Left lung (tissue), 10 donors: Measurements from ENCODE around the gene ALX4. TPM values are rescaled to one million over a fixed set of nuclear protein-coding genes. Genes with fewer than 3 reads are reported as not detected.

Source experiments
- ATAC-seq: fragments of 200-7000 bp; cut with Tn5 transposase; one replicate; pipeline ENCODE4 v1.9.1; 2020; ENCODE audit warnings: moderate library complexity
- DNase-seq, 4 donors: peaks; one replicate each; pipeline ENCODE4 v3.0.0-alpha.2; 2013 to 2020
- H3K27ac ChIP-seq, 2 donors: fragments of 200-600 bp; sonication (generic) in 1 of 2; one replicate each; pipeline versions ENCODE4 v1.5.0 to v1.8.0; 2020 to 2021
- H3K27me3 ChIP-seq, 2 donors: fragments of 200-600 bp; sonication (generic) in 1 of 2; one replicate each; pipeline versions ENCODE4 v1.5.0 to v1.8.0; 2020 to 2021
- H3K36me3 ChIP-seq, 2 donors: fragments of 200-600 bp; sonication (generic) in 1 of 2; one replicate each; pipeline versions ENCODE4 v1.5.0 to v1.8.0; 2020 to 2021
- H3K4me1 ChIP-seq, 2 donors: fragments of 200-600 bp; one replicate each; pipeline ENCODE4 v1.8.0; 2021
- H3K4me3 ChIP-seq, 2 donors: fragments of 200-600 bp; sonication (generic) in 1 of 2; one replicate each; pipeline versions ENCODE4 v1.5.0 to v1.8.0; 2020 to 2021; ENCODE audit warnings: mild to moderate bottlenecking in 1 of 2
- H3K9me3 ChIP-seq, 2 donors: fragments of 200-600 bp; sonication (generic) in 1 of 2; one replicate each; pipeline versions ENCODE4 v1.5.0 to v1.8.0; 2020 to 2021
- intact Hi-C, 2 donors: fragments of 100-400 bp; cut with DNase I; formaldehyde crosslinking; loops; one replicate each; pipeline versions ENCODE4 v1.11.2 to v1.14.2; 2022
- polyA plus RNA-seq, 6 donors: library from polyadenylated mRNA; unstranded; fragments of 120-200 nt; gene quantifications; one replicate each; pipeline ENCODE4 v1.2.1, GENCODE V29; 2013; ENCODE audit not compliant: insufficient read length in 6 of 6
- total RNA-seq, 2 donors: library from RNA; stranded (reverse); fragmentation: NEBNext Ultra II Directional; extraction: Animal tissue kit (Norgen Biotek cat#: 25700); gene quantifications; one replicate each; pipeline ENCODE4 v1.2.1, GENCODE V29; 2021
- TF ChIP-seq, protein P1 (sequence below), 2 donors: fragments of 200-600 bp; sonication (generic) in 1 of 2; IDR thresholded peaks; one replicate each; pipeline versions ENCODE4 v1.5.0 to v1.8.0; 2021; ENCODE audit warnings: antibody characterized with exemption in 2 of 2
- donor health status: DM: no; HTN: yes; CAD: no.
- donor health status: DM: no; HTN: no; CAD: no.

The ALX4 gene
- total and polyA plus RNA-seq, 8 donors, result 0.07 to 0.13 (median 0.10) TPM; not detected in 2

DNA sequence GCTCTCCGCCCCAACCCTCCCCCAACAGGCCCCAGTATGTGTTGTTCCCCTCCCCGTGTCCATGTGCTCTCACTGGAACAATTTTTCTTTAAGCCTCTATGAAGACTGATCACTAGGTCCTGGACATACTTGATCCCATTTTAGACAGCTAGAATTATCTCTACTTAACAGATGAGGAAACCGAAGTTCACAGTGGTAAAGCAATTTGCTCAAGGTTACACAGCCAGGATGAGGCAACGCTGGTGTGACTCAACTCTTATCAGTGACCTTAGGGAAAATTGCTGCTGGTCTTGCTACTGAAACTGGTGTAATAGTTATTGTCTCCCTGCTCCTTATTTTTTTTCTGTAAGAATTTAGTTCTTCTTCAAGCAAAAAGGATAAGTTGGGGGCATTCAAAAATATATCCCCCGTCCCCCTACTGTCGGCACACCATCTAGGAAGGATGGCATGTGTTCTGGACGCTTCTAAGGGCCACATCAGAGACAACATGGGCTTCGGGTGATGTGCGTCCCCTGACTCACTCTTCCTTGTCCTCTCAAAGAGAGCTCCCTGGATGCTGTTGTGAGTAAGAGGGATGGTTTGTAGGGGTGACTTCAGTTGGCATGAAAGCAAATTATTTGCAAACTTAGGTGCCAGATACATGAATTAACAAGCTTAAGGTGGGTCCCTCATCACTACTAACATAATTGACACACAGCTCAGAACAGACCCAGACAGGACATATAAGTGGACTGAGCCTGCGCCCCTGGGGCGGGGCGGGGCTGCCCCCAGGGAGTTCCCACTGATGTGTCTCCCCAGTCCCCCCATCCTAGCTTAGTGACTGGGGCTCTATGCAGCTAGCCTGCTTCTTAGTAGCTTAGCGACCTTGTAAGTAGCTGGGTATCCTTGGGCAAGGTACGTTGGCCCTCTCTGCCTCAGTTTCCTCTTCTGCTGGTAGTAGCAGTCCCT is 23.6 kb upstream of the ALX4 start:
- Histone ChIP-seq H3K27ac (no peak overlapping the region), H3K4me1 (no peaks in the 10 kb centered on the region), H3K36me3 (no peaks in the 10 kb centered on the region), H3K4me3 (no peak overlapping the region), H3K9me3 (no peaks in the 10 kb centered on the region), H3K27me3 (peaks cover 45 to 100% of the 10 kb centered on the region in 2 donors)
- intact Hi-C loops, result no loop called here
- no peak for DNase-seq
- TF ChIP-seq, protein P1, sequence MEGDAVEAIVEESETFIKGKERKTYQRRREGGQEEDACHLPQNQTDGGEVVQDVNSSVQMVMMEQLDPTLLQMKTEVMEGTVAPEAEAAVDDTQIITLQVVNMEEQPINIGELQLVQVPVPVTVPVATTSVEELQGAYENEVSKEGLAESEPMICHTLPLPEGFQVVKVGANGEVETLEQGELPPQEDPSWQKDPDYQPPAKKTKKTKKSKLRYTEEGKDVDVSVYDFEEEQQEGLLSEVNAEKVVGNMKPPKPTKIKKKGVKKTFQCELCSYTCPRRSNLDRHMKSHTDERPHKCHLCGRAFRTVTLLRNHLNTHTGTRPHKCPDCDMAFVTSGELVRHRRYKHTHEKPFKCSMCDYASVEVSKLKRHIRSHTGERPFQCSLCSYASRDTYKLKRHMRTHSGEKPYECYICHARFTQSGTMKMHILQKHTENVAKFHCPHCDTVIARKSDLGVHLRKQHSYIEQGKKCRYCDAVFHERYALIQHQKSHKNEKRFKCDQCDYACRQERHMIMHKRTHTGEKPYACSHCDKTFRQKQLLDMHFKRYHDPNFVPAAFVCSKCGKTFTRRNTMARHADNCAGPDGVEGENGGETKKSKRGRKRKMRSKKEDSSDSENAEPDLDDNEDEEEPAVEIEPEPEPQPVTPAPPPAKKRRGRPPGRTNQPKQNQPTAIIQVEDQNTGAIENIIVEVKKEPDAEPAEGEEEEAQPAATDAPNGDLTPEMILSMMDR (IDR thresholded peaks at IDR 0.05), result no peak
- ATAC-seq, result no peak

DNA sequence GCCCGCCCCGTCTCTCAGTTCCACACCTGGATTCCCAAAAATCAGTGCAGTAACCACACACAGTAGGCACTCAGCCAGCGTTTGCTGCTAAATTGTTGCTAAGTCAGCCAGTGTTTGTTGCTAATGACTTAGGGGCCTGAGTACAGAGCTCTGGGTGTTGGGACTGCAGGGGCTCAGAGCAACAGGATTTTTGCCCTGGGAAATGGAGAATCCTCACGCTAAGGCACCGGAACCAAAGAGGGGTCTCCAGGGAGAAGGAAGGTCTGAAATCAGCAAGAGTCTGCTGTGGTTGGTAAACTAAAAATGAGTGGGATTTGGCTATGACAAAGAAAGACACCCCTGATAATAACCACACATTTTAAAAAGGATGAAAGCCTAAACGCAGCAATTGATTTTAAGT is 22.7 kb upstream of the ALX4 start:
- H3K27me3 ChIP-seq, result peaks cover 43 to 100% of the 10 kb centered on the region in 2 donors
- intact Hi-C loops, result no loop called here
- DNase-seq, result no peak
- ATAC-seq, result no peak
- H3K27ac ChIP-seq, result no peak overlapping the region
- TF ChIP-seq, protein P1 (IDR thresholded peaks at IDR 0.05), result no peak
- H3K9me3 ChIP-seq, result no peaks in the 10 kb centered on the region
- no peaks in the 10 kb centered on the region for H3K4me1 ChIP-seq
- H3K4me3 ChIP-seq, result no peak overlapping the region
- H3K36me3 ChIP-seq, result no peaks in the 10 kb centered on the region

DNA sequence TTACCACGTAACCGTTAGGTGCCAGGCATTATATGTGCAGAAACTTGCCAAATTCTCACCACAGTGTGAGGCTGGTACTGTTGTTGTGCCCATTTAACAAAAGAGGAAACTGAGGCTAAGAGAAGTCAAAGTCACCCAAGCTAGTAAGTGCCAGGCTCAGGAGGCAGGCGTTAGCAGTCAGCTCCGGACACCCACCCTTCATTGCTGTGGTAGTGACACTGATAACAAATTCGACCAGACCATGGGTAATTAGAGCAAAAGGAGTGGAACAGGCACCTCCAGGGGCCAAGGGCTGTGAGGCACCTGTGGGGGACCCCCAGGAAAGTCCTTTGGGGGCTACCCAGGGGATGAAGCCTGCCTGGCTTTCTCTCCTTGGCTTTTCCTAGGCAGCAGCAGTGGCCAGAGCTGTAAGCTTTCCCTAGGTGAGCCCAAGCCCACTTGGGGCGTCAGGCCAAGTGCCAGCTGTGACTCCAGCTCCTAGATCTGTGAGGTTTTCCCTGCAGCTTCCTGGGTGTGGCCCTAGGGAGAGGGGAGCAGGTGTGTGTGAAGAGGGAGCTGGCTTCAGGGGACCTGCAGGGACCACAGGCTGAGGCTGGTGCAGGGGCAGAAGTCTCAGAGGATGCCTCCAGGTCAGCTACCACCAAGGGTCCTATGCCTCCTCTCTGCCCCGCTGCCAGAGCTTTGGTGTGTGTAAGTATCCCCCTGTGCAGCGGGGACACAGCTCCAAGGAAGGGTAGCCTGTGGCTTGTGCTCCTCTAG is 19.7 kb upstream of the ALX4 start:
- Histone ChIP-seq H3K4me1 (no peaks in the 10 kb centered on the region), H3K27ac (no peak overlapping the region), H3K9me3 (no peaks in the 10 kb centered on the region), H3K36me3 (no peaks in the 10 kb centered on the region), H3K27me3 (peaks cover 32 to 100% of the 10 kb centered on the region in 2 donors), H3K4me3 (no peak overlapping the region)
- TF ChIP-seq, protein P1 (IDR thresholded peaks at IDR 0.05), result no peak
- DNase-seq, result no peak
- no peak for ATAC-seq
- intact Hi-C loops, result no loop called here

DNA sequence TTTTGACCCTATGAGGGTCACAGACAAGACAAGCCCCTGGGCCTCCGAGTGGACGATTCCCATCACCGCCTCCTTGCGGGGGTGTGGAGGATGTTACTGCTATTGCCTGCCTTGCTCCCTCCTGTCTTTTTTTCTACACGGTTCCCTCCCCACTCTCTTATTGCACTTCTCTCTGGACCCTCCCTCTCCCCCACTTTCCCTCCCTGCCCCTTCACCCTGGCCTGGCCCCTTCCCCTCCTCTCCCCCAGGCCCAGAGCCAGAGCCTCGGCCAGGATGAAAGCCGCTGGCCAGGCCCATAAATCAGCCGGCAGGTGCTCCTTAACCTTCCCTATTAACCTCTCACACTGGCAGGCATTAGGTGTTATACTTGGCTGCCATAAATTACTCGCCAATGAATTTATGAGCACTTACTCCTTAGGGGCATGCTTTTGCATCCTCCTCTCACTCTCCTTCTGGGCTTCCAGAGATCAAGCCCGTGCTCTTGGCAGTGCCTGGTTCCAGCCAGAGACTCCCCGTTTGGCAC is 18.3 kb upstream of the ALX4 start:
- intact Hi-C loops, result no loop called here
- DNase-seq, result no peak
- Histone ChIP-seq H3K27ac (no peak overlapping the region), H3K36me3 (no peaks in the 10 kb centered on the region), H3K27me3 (peaks cover 42 to 100% of the 10 kb centered on the region in 2 donors), H3K9me3 (no peaks in the 10 kb centered on the region), H3K4me3 (no peak overlapping the region), H3K4me1 (no peaks in the 10 kb centered on the region)
- no peak for ATAC-seq
- TF ChIP-seq, protein P1 (IDR thresholded peaks at IDR 0.05), result no peak

DNA sequence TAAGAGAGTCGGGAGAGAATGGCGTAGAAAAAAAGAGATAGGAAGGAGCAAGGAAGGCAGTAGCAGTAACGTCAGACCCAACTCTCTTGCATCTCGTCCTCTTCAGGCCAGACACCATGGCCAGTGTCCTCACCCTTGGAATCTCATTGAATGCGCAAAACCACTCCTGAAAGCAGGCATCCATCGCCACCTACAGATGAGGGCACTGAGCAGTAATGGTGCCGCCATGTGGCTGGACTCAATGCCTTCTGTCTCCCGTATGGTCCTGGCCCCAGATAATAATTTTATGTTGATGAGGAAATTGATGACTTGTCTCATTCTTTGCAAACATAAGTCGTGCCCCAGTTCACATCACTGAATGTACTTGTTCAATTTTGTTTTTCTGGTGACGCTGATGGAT is 17.8 kb upstream of the ALX4 start:
- DNase-seq, result no peak
- H3K27me3 ChIP-seq, result peaks cover 47 to 100% of the 10 kb centered on the region in 2 donors

More for the DNA sequence above, 17.8 kb upstream of the ALX4 start:
- Histone ChIP-seq H3K27ac (no peak overlapping the region), H3K36me3 (no peaks in the 10 kb centered on the region), H3K4me1 (no peaks in the 10 kb centered on the region), H3K4me3 (no peak overlapping the region), H3K9me3 (no peaks in the 10 kb centered on the region)
- ATAC-seq, result no peak
- TF ChIP-seq, protein P1 (IDR thresholded peaks at IDR 0.05), result no peak
- intact Hi-C loops, result no loop called here
